Liver (tissue), 3 donors: ENCODE results near the gene DLX4.

Experiments used
- CTCF ChIP-seq: fragments of 150-350 bp; IDR thresholded peaks from 2 replicates; pipeline ENCODE4 v1.5.1; 2017; ENCODE audit warnings: improper control_type of control experiment, low read depth, low read length; ENCODE audit not compliant: missing input control
- GABPA ChIP-seq, 2 donors: IDR thresholded peaks in 1 of 2; conservative IDR thresholded peaks in 1 of 2; 2 replicates each; pipeline ENCODE4 v1.6.1; 2016; ENCODE audit warnings: antibody characterized with exemption in 2 of 2, mild to moderate bottlenecking in 1 of 2, moderate library complexity in 1 of 2
- JUND ChIP-seq, 2 donors: IDR thresholded peaks; 2 replicates each; pipeline ENCODE4 v1.6.1; 2016; ENCODE audit warnings: antibody characterized with exemption in 2 of 2
- MAX ChIP-seq: IDR thresholded peaks from 2 replicates; pipeline ENCODE4 v1.6.1; 2016; ENCODE audit warnings: antibody characterized with exemption
- RAD21 ChIP-seq, 2 donors: IDR thresholded peaks; 2 replicates each; pipeline ENCODE4 v1.6.1; 2016; ENCODE audit warnings: antibody characterized with exemption in 2 of 2, mild to moderate bottlenecking in 2 of 2
- REST ChIP-seq: IDR thresholded peaks from 2 replicates; pipeline ENCODE4 v1.6.1; 2016; ENCODE audit warnings: antibody characterized with exemption, mild to moderate bottlenecking
- RXRA ChIP-seq, 2 donors: IDR thresholded peaks; 2 replicates each; pipeline ENCODE4 v1.6.1; 2017 to 2018; ENCODE audit warnings: antibody characterized with exemption in 2 of 2, mild to moderate bottlenecking in 1 of 2
- SP1 ChIP-seq: IDR thresholded peaks from 2 replicates; pipeline ENCODE4 v1.6.1; 2018; ENCODE audit warnings: antibody characterized with exemption, mild to moderate bottlenecking
- TAF1 ChIP-seq: conservative IDR thresholded peaks from 2 replicates; pipeline ENCODE4 v1.6.1; 2016; ENCODE audit warnings: antibody characterized with exemption, mild to moderate bottlenecking
- YY1 ChIP-seq: IDR thresholded peaks from 2 replicates; pipeline ENCODE4 v1.6.1; 2016; ENCODE audit warnings: antibody characterized with exemption, mild to moderate bottlenecking
- ZBTB33 ChIP-seq: IDR thresholded peaks from 2 replicates; pipeline ENCODE4 v1.6.1; 2016; ENCODE audit warnings: antibody characterized with exemption
- donor health status: healthy.
- donor health status: healthy.

DNA sequence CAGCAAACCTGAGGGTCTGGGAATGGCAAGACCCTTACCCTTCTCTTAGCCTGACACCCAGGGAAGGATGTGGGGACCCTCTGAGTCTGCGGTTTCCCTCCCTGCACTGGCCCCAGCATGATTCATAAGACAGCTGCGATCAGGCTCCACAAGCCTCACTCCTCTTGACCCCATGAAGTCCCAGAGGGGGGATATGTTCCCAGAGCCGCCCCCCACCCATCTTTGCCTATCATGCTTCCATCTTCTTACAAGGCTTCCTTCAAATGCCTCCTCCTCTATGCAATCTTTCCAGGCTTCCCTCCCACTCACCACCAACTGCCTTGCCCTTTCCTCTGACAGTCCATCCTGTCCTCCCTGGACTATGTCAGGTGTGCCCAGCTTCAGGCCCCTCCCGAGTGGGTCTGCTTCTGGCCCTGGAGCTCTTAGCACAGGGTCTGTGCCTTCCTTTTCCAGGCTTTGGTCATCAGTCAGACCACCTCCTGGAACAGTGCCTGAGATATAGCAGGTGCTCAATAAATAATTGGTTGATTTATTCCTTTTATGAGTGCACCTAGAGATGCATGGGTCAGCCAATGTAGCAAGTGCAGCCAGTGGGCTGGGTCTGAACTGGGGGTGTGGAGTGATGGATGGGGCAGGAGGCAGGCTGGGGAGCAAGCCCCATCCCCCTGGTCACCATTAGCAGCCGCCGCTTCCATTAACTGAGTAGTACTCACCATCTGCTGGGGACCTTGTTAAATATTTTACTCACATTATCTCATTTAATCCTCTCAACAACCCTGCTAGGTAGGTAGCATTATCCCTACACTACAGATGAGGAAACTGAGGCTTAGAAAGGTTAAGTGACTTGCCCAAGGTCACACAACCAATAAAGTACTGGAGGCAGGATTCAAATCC, 17.7 kb downstream of the DLX4 start:
- TF ChIP-seq MAX, result no peak
- no peak for TF ChIP-seq JUND (IDR thresholded peaks at IDR 0.05)
- no peak for TF ChIP-seq CTCF
- TF ChIP-seq TAF1, result no peak
- no peak for TF ChIP-seq RAD21 (IDR thresholded peaks at IDR 0.05)
- no peak for TF ChIP-seq SP1
- TF ChIP-seq RXRA (IDR thresholded peaks at IDR 0.05), result no peak
- TF ChIP-seq ZBTB33, result no peak
- TF ChIP-seq GABPA (IDR thresholded peaks at IDR 0.05 in 1 of 2, conservative IDR thresholded peaks at IDR 0.05 in 1 of 2), result no peak
- no peak for TF ChIP-seq YY1
- no peak for TF ChIP-seq REST
